ENCODE measurements around the gene CYP1A2. TPM values are rescaled to one million over a fixed set of nuclear protein-coding genes. Genes with fewer than 3 reads are reported as not detected.

CYP1A2 gene
- total RNA-seq, 1 experiment from 2014 or later = not detected

- in situ Hi-C loops (cut with HindIII; ENCODE audit: low pct_unique_long_range_greater_than_20kb, low sequenced_read_pairs) = loop anchor here (10.0 to 25.0 kb wide), 2 partner anchors 135 to 407 kb away; partner anchors contain the start of gene CYP11A1
- no peak for DNase-seq (ENCODE audit: low read depth)
Measured at GRCh38 chr15:74769463-74770025, 20.9 kb downstream of the CYP1A2 start.

- no peak for DNase-seq (ENCODE audit: low read depth)
- in situ Hi-C loops (cut with HindIII; ENCODE audit: low pct_unique_long_range_greater_than_20kb, low sequenced_read_pairs) = loop anchor here (10.0 to 25.0 kb wide), 2 partner anchors 136 to 408 kb away; partner anchors contain the start of gene CYP11A1
Measured at GRCh38 chr15:74770211-74770903, 21.7 kb downstream of the CYP1A2 start.

GRCh38 chr15:74773329-74773728 lies 24.7 kb downstream of the CYP1A2 start:
- in situ Hi-C loops (cut with HindIII; ENCODE audit: low pct_unique_long_range_greater_than_20kb, low sequenced_read_pairs) = loop anchor here (10.0 to 25.0 kb wide), 2 partner anchors 139 to 411 kb away; partner anchors contain the start of gene CYP11A1

GRCh38 chr15:74773731-74774252 lies 25.1 kb downstream of the CYP1A2 start:
- DNase-seq (ENCODE audit: low read depth) = no peak
- in situ Hi-C loops (cut with HindIII; ENCODE audit: low pct_unique_long_range_greater_than_20kb, low sequenced_read_pairs) = loop anchor here (10.0 to 25.0 kb wide), 2 partner anchors 139 to 411 kb away; partner anchors contain the start of gene CYP11A1

More at GRCh38 chr15:74773329-74773728, 24.7 kb downstream of the CYP1A2 start:
- DNase-seq (ENCODE audit: low read depth) = no peak

GRCh38 chr15:74775132-74775562 lies 26.5 kb downstream of the CYP1A2 start:
- in situ Hi-C loops (cut with HindIII; ENCODE audit: low pct_unique_long_range_greater_than_20kb, low sequenced_read_pairs) = loop anchor here (10.0 kb wide), 1 partner anchor 140 kb away; no protein-coding TSS in a partner anchor
- DNase-seq (ENCODE audit: low read depth) = no peak

- in situ Hi-C loops (cut with HindIII; ENCODE audit: low pct_unique_long_range_greater_than_20kb, low sequenced_read_pairs) = loop anchor here (10.0 kb wide), 1 partner anchor 141 kb away; no protein-coding TSS in a partner anchor
- no peak for DNase-seq (ENCODE audit: low read depth)
Measured at GRCh38 chr15:74775894-74776293, 27.2 kb downstream of the CYP1A2 start.

GRCh38 chr15:74776821-74777768 lies 28.4 kb downstream of the CYP1A2 start:
- in situ Hi-C loops (cut with HindIII; ENCODE audit: low pct_unique_long_range_greater_than_20kb, low sequenced_read_pairs) = loop anchor here (10.0 kb wide), 1 partner anchor 142 kb away; no protein-coding TSS in a partner anchor

GRCh38 chr15:74777769-74778598 lies 29.3 kb downstream of the CYP1A2 start:
- DNase-seq (ENCODE audit: low read depth) = no peak
- in situ Hi-C loops (cut with HindIII; ENCODE audit: low pct_unique_long_range_greater_than_20kb, low sequenced_read_pairs) = loop anchor here (10.0 kb wide), 1 partner anchor 143 kb away; no protein-coding TSS in a partner anchor

More at GRCh38 chr15:74776821-74777768, 28.4 kb downstream of the CYP1A2 start:
- no peak for DNase-seq (ENCODE audit: low read depth)

GRCh38 chr15:74778599-74778970 lies 29.9 kb downstream of the CYP1A2 start:
- in situ Hi-C loops (cut with HindIII; ENCODE audit: low pct_unique_long_range_greater_than_20kb, low sequenced_read_pairs) = loop anchor here (10.0 kb wide), 1 partner anchor 144 kb away; no protein-coding TSS in a partner anchor
- DNase-seq (ENCODE audit: low read depth) = no peak

GRCh38 chr15:74779162-74779648 lies 30.6 kb downstream of the CYP1A2 start:
- no peak for DNase-seq (ENCODE audit: low read depth)
- in situ Hi-C loops (cut with HindIII; ENCODE audit: low pct_unique_long_range_greater_than_20kb, low sequenced_read_pairs) = loop anchor here (10.0 kb wide), 1 partner anchor 144 kb away; no protein-coding TSS in a partner anchor

GRCh38 chr15:74780523-74781430 lies 32.1 kb downstream of the CYP1A2 start:
- DNase-seq (ENCODE audit: low read depth) = no peak
- in situ Hi-C loops (cut with HindIII; ENCODE audit: low pct_unique_long_range_greater_than_20kb, low sequenced_read_pairs) = no loop called here

GRCh38 chr15:74781431-74782258 lies 33.0 kb downstream of the CYP1A2 start, which contains the start of gene CSK:
CSK (plus strand) TSS chr15:74782080; CDS start chr15:74798298, 16,218 bp downstream.
- DNase-seq (ENCODE audit: low read depth) = peak; percentile 22
- in situ Hi-C loops (cut with HindIII; ENCODE audit: low pct_unique_long_range_greater_than_20kb, low sequenced_read_pairs) = no loop called here

GRCh38 chr15:74782259-74783071 lies 33.8 kb downstream of the CYP1A2 start:
- in situ Hi-C loops (cut with HindIII; ENCODE audit: low pct_unique_long_range_greater_than_20kb, low sequenced_read_pairs) = no loop called here
- DNase-seq (ENCODE audit: low read depth) = no peak

- in situ Hi-C loops (cut with HindIII; ENCODE audit: low pct_unique_long_range_greater_than_20kb, low sequenced_read_pairs) = no loop called here
- DNase-seq (ENCODE audit: low read depth) = no peak
Measured at GRCh38 chr15:74783072-74783807, 34.6 kb downstream of the CYP1A2 start.
